Fibroblast of lung (primary cell): ENCODE measurements around the gene SERPINB6. TPM values are rescaled to one million over a fixed set of nuclear protein-coding genes. Genes with fewer than 3 reads are reported as not detected.

Experiments
- DNase-seq, 2 donors: peaks; one replicate each; pipeline versions ENCODE4 v3.0.0 to v3.0.0-alpha.2; 2010; ENCODE audit warnings: low read depth in 2 of 2
- H2AFZ ChIP-seq: 2 replicates; pipeline ENCODE4 v1.5.1; 2012; ENCODE audit warnings: low read length, control low read depth, inconsistent platforms
- H3K27ac ChIP-seq: 2 replicates; pipeline ENCODE4 v1.5.1; 2011; ENCODE audit warnings: low read length, control low read depth; ENCODE audit not compliant: insufficient read depth
- H3K27me3 ChIP-seq: 2 replicates; pipeline ENCODE4 v1.5.1; 2011; ENCODE audit warnings: mild to moderate bottlenecking, low read length; ENCODE audit not compliant: control insufficient read depth, insufficient read depth
- H3K36me3 ChIP-seq: 2 replicates; pipeline ENCODE4 v1.5.1; 2011; ENCODE audit warnings: low read length; ENCODE audit not compliant: control insufficient read depth, insufficient read depth
- H3K4me1 ChIP-seq: 2 replicates; pipeline ENCODE4 v1.5.1; 2011; ENCODE audit warnings: low read length; ENCODE audit not compliant: control insufficient read depth, insufficient read depth; ENCODE audit errors: extremely low read depth
- H3K4me2 ChIP-seq: 2 replicates; pipeline ENCODE4 v1.5.1; 2011; ENCODE audit warnings: low read length, control low read depth; ENCODE audit not compliant: insufficient read depth; ENCODE audit errors: extremely low read depth
- H3K4me3 ChIP-seq, 4 experiments: fragments of 200-600 bp in 1 of 4; sonication (generic) in 1 of 4; replicated peaks in 1 of 4; 2 replicates each; pipeline ENCODE4 v1.5.1; 2011 to 2016; ENCODE audit warnings: low read length in 4 of 4, low read depth in 3 of 4, mild to moderate bottlenecking in 3 of 4, control low read depth in 2 of 4, inconsistent platforms in 1 of 4, mixed read lengths in 1 of 4; ENCODE audit not compliant: insufficient read depth in 1 of 4; ENCODE audit errors: control extremely low read depth in 1 of 4
- H3K79me2 ChIP-seq: 2 replicates; pipeline ENCODE4 v1.5.1; 2012; ENCODE audit warnings: mild to moderate bottlenecking, low read length, inconsistent platforms; ENCODE audit not compliant: control insufficient read depth, insufficient read depth
- H3K9ac ChIP-seq: 2 replicates; pipeline ENCODE4 v1.5.1; 2011; ENCODE audit warnings: mild to moderate bottlenecking, low read length, control low read depth; ENCODE audit not compliant: insufficient read depth
- H3K9me3 ChIP-seq: 2 replicates; pipeline ENCODE4 v1.5.1; 2012; ENCODE audit warnings: low read depth, low read length; ENCODE audit not compliant: control insufficient read depth, insufficient read depth
- H4K20me1 ChIP-seq: 2 replicates; pipeline ENCODE4 v1.5.1; 2011; ENCODE audit warnings: low read length; ENCODE audit not compliant: control insufficient read depth, insufficient read depth; ENCODE audit errors: extremely low read depth
- CTCF ChIP-seq, 2 donors: IDR thresholded peaks in 1 of 2; conservative IDR thresholded peaks in 1 of 2; 1 replicate in 1 of 2; 2 replicates in 1 of 2; pipeline ENCODE4 v1.5.1; 2011 to 2012; ENCODE audit warnings: low read length in 2 of 2, control low read depth in 1 of 2, inconsistent platforms in 1 of 2, low read depth in 1 of 2, mild to moderate bottlenecking in 1 of 2
- EZH2 ChIP-seq: IDR thresholded peaks from 2 replicates; pipeline ENCODE4 v1.5.1; 2012; ENCODE audit warnings: low read length, control low read depth, mild to moderate bottlenecking; ENCODE audit errors: missing control alignments
- polyA minus RNA-seq: library from RNA; depleted of rRNA, polyadenylated mRNA; stranded (reverse); fragments of >200 nt; gene quantifications from 2 replicates; pipeline ENCODE4 v1.2.3, GENCODE V29; 2011; ENCODE audit warnings: low replicate concordance
- polyA plus RNA-seq, 2 donors: library from polyadenylated mRNA; depleted of rRNA in 1 of 2; stranded (reverse) in 1 of 2; unstranded in 1 of 2; fragments of >200 nt; gene quantifications; 2 replicates each; pipeline ENCODE4 v1.2.1, GENCODE V29; 2011 to 2012; ENCODE audit warnings: missing spikeins in 1 of 2
- total RNA-seq: library from RNA; depleted of rRNA; stranded (reverse); fragments of >200 nt; gene quantifications from 2 replicates; pipeline ENCODE4 v1.2.1, GENCODE V29; 2014

SERPINB6 gene
- 71.7 and 83.9 TPM in 2 replicates for total RNA-seq
- 158 and 181 TPM in 2 replicates for polyA plus RNA-seq
- 142 and 157 TPM in 2 replicates for polyA plus RNA-seq (2012)
- 180 and 182 TPM in 2 replicates for polyA minus RNA-seq

GRCh38 chr6:2971420-2972218 is at the start of gene SERPINB6:
Gene SERPINB6 (minus strand): TSS chr6:2971567. CDS start chr6:2959332, 12,235 bp downstream.
- Histone ChIP-seq H3K4me2 (peak within 1 kb of the TSS; percentile 92), H2AFZ (peak within 1 kb of the TSS; percentile 63), H3K36me3 (no peaks in the 10 kb centered on the region), H3K27ac (peak within 1 kb of the TSS; percentile 85), H3K9ac (peak within 1 kb of the TSS; percentile 82), H3K4me1 (peaks cover 2% of the 10 kb centered on the region), H4K20me1 (no peaks in the 10 kb centered on the region), H3K4me3 (peak within 1 kb of the TSS; percentile 67 to 70 (median 68)), H3K79me2 (peaks cover 22% of the 10 kb centered on the region), H3K9me3 (no peaks in the 10 kb centered on the region), H3K27me3 (no peaks in the 10 kb centered on the region)
- peak; percentile 74 to 83 for DNase-seq
- TF ChIP-seq EZH2 (no peak), CTCF (conservative IDR thresholded peaks at IDR 0.05 in 1 of 2, IDR thresholded peaks at IDR 0.05 in 1 of 2; ENCODE audit: low read depth in 1 of 2, low read length in 2 of 2) (no peak)

- Histone ChIP-seq H3K9me3 (no peaks in the 10 kb centered on the region), H3K4me2 (no peak overlapping the region), H3K4me3 (no peak overlapping the region), H3K4me1 (peaks cover 4% of the 10 kb centered on the region), H4K20me1 (no peaks in the 10 kb centered on the region), H2AFZ (no peak overlapping the region), H3K36me3 (peaks cover 10% of the 10 kb centered on the region), H3K9ac (no peak overlapping the region), H3K27me3 (no peaks in the 10 kb centered on the region), H3K27ac (no peak overlapping the region), H3K79me2 (peaks cover 8% of the 10 kb centered on the region)
- TF ChIP-seq CTCF (conservative IDR thresholded peaks at IDR 0.05 in 1 of 2, IDR thresholded peaks at IDR 0.05 in 1 of 2; ENCODE audit: low read depth in 1 of 2, low read length in 2 of 2) (no peak), EZH2 (no peak)
- DNase-seq: no peak
Observed at GRCh38 chr6:3019749-3020320, 48.5 kb upstream of the SERPINB6 start.

GRCh38 chr6:3019065-3019464 is 47.7 kb upstream of the SERPINB6 start:
- H3K9ac ChIP-seq: no peak overlapping the region
- no peak overlapping the region for H3K27ac ChIP-seq
- H3K4me2 ChIP-seq: no peak overlapping the region
- H3K79me2 ChIP-seq: peaks cover 8% of the 10 kb centered on the region
- no peaks in the 10 kb centered on the region for H3K9me3 ChIP-seq
- no peak overlapping the region for H3K4me3 ChIP-seq
- H3K36me3 ChIP-seq: peaks cover 10% of the 10 kb centered on the region
- DNase-seq: no peak
- H4K20me1 ChIP-seq: no peaks in the 10 kb centered on the region
- H3K27me3 ChIP-seq: no peaks in the 10 kb centered on the region
- H3K4me1 ChIP-seq: peaks cover 2% of the 10 kb centered on the region
- H2AFZ ChIP-seq: no peak overlapping the region
- TF ChIP-seq CTCF (conservative IDR thresholded peaks at IDR 0.05 in 1 of 2, IDR thresholded peaks at IDR 0.05 in 1 of 2; ENCODE audit: low read depth in 1 of 2, low read length in 2 of 2) (no peak), EZH2 (no peak)
